HG02678 (cell line): ENCODE measurements around the gene DCLRE1C.
A peak's percentile ranks its signal among the peaks of the same experiment; 100 is the strongest.
"Not testable (repeated sequence)": the region's sequence is repeated elsewhere in the genome, so short reads cannot be mapped to it uniquely, and the experiment has no call there.

Source experiments
- ATAC-seq: cut with Tn5 transposase; IDR thresholded peaks from one replicate; pipeline ENCODE4 v1.9.1; 2021; ENCODE audit warnings: mild to moderate bottlenecking, moderate library complexity; ENCODE audit not compliant: unreplicated experiment

The DCLRE1C gene

GRCh38 chr10:14947268-14947667 lies 6.6 kb downstream of the DCLRE1C start:
- no peak for ATAC-seq

DNA sequence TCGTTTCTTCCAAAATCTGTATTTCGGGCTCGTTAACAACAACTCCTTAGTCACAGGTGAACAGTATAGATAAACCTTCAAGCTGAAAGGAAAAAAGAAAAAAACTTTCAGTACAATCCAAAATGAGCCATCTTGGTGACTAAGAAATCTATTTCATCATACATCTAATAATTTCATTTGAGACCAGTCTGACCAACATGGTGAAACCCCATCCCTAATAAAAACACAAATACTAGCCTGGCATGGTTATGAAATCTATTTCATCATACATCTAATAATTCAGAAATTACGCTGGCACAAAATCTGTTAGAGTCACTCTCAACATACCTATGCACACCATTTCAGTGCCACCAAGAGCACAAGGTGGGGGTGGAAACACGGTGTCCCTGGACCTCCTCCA lies 8.8 kb downstream of the DCLRE1C start:
- no peak for ATAC-seq

- not testable (repeated sequence) for ATAC-seq
Measured at GRCh38 chr10:14942950-14943338, 11.0 kb downstream of the DCLRE1C start.

GRCh38 chr10:14942147-14942949 lies 11.5 kb downstream of the DCLRE1C start:
- peak; percentile 96 for ATAC-seq

- ATAC-seq = not testable (repeated sequence)
Measured at GRCh38 chr10:14938971-14939370, 14.9 kb downstream of the DCLRE1C start.

DNA sequence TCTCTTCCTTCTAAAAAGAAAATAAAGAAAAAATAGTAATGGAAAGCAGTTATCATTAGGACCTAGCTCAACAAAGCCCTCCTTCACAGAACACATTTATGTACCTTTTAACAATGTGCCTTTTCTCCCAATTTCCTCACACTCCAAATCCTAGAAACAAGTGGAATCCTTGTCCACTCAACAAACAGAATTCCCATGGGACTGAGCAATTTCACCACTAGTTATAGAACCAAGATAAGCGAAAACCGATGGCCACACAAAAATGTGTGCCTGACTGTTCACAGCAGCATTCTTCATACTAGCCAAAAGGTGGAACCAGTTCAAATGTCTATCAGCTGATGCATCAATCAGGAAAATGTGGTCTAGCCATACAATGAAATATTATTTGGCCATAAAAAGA lies 17.3 kb downstream of the DCLRE1C start:
- no peak for ATAC-seq

DNA sequence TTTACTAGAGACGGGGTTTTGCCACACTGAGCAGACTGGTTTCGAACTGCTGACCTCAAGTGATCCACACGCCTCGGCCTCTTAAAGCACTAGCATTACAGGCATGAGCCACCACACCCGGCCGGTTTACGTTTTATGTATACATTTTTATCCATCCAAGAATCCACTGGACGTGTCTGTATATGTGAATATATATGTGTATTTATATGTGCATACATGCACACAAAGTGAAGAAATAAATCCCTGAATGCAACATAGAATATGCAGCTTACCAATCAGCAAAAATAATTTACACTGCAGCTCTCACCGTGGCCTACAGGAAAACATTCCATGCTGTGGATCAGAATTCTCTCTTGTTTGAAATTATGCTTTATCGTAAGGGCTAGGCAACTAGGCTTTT lies 23.3 kb downstream of the DCLRE1C start:
- no peak for ATAC-seq

GRCh38 chr10:14926722-14927416 lies 27.0 kb downstream of the DCLRE1C start:
- ATAC-seq = peak; percentile 98

DNA sequence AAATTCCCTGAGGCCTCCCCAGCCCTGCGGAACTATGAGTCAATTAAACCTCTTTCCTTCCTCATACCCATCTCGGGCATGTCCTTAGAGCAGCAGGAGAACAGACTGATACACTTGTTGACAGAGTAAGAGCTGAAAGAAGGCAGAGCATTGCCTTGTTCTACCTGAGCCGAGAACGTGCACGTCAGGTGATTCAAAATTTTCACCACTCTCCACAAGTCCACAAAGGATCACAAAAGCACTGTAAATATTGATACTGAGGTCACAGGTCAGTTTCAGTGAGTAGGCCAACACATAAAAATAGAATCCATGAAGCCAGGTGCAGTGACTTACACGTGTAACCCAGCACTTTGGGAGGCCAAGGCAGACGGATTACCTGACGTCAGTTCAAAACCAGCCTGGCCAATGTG lies 27.8 kb downstream of the DCLRE1C start:
- peak; percentile 14 for ATAC-seq

DNA sequence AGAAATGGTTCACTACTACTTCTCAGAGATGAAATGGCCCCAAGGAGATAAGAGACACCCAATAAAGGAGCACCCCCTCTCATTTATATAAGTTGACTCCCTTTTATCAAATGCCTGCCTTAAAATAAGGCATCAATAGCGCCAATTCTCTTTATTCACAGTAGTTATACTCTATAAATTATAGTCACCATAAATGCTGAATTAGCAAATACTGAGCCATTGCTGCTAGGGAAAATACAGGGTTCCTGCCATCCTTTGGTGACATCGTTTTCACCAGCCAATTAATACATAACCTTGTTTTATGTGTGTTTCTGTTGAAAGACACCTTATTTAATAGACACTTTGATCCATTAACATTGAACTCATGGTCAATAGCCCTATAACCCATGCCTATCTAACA lies 28.6 kb downstream of the DCLRE1C start:
- no peak for ATAC-seq

DNA sequence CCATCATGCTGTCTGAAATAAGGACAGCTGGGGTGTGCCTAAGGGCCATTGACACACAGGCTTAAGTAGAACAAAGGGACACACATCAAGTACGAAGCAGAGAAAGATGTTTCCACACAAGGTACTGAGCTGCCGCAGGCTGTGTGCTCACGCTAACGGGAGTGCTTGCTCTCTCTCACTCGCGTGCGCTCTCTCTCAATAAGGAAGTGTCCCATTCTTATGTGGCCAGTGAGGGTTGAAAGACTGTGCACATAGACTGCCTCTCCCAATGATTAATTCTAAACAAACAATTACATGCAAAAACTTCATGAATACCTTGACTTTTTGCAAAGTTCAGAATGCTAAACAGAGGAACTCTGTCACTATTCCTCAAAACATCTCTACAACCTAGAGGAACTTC lies 29.9 kb downstream of the DCLRE1C start:
- no peak for ATAC-seq

DNA sequence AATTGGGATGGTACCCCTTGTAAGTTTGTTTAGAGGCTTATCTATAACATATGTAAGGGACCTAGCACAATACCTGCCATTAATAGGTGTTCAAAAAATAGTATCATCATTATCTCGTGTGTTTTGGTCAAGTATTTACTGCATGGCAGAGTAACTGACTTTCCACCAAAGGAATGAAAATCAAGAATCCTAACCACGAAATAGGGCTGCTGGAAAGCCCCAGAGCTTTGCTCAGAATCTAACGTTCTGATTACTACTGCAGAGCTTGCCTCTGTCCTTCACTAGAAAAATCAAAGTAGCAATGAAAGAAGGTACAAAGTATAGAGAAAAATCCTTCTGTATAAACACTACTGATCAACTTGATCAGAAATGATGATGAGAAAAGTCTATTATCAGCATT lies 34.9 kb downstream of the DCLRE1C start:
- no peak for ATAC-seq

DNA sequence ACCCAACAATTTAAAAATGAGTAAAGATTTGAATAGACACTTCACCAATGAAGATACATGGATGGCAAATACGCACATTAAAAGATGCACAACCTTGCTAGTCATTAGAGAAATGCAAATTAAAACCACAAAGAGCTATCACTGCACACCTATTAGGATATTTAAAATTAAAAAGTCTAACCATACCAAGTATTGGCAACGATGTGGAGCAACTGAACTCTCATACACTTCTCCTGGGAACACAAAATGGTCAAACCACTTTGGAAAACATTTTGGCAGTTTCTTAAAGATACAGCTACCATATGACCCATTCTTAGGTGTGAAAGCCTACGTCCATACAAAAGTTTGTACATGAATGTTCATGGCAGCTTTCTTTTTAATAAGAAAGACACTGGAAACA lies 36.1 kb downstream of the DCLRE1C start:
- ATAC-seq = no peak

DNA sequence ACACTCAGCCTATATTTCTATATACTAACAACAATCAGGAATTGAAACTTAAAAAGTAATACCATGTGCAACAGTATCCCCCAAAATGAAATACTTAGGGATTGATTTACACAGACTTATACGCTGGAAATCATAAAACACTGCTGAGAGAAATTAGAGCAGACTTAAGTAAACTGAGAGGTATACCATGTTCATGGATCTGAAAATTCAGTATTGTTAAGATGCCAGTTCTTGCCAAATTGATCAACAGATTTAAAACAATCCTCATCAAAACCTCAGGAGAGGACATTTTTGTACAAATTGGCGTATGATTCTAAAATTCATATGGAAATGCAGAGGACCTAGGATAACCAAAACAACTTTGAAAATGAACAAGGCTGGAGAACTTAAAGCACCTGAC lies 37.3 kb downstream of the DCLRE1C start:
- no peak for ATAC-seq

DNA sequence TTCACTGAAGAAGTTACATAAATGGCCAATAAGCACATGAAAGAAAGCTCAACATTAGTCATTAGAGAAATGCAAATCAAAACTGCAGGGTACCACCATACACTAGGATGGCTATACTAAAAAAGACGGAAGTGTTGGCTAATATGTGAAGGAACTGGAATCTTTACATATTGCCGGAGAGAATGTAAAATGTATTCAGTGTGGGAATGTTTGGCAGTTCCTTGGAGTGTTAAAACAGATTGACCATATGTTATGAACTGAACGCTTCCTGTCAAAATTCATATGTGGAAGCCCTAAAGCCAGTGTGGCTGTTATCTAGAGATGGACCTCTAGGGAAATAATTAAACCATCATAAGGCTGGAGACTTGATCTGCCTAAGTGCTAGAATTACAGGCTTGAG lies 42.1 kb downstream of the DCLRE1C start:
- ATAC-seq = no peak

GRCh38 chr10:14910953-14911352 lies 42.9 kb downstream of the DCLRE1C start:
- ATAC-seq = no peak

GRCh38 chr10:14909101-14909500 lies 44.8 kb downstream of the DCLRE1C start:
- no peak for ATAC-seq

GRCh38 chr10:14907591-14907990 lies 46.3 kb downstream of the DCLRE1C start:
- ATAC-seq = not testable (repeated sequence)

DNA sequence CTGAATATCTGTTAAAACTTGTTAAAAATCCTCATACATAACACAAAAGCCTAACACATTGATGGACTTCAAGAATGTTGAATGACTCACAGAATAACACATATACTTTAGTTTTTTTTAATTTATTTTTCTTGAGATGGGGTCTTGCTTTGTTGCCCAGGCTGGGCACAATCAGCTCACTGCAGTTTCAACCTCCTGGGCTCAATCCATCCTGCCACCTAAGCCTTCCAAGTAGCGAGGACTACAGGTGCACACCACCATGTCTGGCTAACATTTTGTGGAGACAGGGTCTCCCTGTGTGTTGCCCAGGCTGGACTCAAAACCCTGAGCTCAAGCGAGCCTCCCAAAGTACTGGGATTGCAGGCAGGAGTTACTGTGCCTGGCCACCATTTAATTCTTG lies 47.1 kb downstream of the DCLRE1C start:
- ATAC-seq = no peak

DNA sequence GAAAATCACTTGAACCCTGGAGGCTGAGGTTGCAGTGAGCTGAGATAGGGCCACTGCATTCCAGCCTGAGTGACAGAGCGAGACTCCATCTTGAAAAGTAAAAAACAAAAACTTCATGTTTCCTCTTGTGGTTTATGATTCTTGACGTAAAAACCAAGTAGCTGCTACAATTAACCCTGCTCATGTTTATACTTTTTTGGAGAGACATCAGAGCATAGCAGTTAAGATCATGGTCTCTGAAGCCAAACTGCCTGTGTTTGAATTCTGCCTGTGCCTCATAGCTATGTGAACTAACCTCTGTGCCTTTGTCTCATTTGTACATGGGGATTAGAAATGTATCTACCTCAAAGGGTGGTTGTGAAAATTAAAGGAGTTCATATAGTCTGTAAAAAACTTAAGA lies 48.0 kb downstream of the DCLRE1C start:
- ATAC-seq = no peak

DNA sequence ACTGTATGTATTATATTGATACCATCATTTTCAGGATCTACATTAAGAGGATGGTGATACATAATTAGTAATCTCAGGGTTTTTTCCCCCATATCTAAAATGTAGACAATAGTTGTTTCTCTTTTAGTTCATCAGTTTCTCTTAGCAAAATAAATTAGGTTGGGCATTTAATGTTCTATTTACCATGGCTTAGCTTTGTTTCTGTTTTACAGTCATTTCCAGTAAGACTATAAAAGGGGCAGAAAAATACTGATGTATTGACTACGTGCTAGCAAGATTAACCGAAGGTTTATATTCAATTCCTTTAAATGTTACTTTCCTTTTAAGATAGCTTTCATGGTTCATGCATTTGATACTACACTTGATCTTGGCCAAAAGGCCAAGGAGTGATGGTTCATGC lies 49.0 kb downstream of the DCLRE1C start:
- no peak for ATAC-seq

DNA sequence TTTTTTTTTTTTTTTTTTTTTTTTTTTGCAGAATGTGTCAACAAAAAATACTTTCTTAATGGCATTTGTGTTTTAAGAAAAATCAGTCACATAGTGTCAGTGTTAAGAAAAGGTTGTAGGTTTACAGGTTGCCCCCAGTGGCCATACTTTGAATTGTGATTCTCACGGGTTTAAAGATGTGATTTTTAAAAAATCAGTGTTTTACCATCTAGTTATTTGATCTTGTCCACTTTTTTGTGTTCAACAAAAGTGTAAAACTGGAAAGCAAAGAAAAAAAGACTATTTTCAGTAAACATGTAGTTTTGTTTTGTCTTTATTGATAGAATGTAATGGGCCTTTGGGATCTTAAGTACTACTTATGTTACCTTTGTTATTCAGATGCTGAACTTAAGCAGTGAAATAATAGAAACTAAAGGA lies 49.6 kb downstream of the DCLRE1C start:
- no peak for ATAC-seq
